GM18520 (cell line): ENCODE results near the gene LSMEM2.
"Not testable (repeated sequence)": the region's sequence is repeated elsewhere in the genome, so short reads cannot be mapped to it uniquely, and the experiment has no call there.

ENCODE experiments used
- ATAC-seq: cut with Tn5 transposase; IDR thresholded peaks from one replicate; pipeline ENCODE4 v1.9.1; 2021; ENCODE audit not compliant: unreplicated experiment

The LSMEM2 gene

GRCh38 chr3:50278880-50279224 lies at the start of gene LSMEM2:
TSS of gene LSMEM2 (plus strand) at chr3:50279087. CDS start at chr3:50279114, 27 bp downstream.
- no peak for ATAC-seq

GRCh38 chr3:50229490-50229889 lies 49.4 kb upstream of the LSMEM2 start:
- ATAC-seq: no peak

- no peak for ATAC-seq
These were observed 48.6 kb upstream of the LSMEM2 start for GRCh38 chr3:50230104-50230793.

DNA sequence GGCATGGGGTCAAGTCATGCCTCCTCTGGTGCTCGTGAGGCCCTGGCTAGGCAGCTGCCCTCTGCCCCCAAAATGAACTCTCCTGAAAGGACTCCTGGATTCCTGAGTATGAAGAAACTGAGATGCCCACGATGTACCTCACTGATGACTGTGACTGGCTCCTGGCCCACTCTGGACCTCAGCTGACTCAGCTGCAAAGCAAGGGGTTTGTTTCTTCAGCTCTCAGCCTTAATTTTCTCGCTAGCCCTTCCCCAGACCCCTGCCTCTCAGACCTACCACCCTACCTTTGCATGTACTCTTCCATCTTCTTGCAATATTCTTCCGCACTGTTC lies 48.1 kb upstream of the LSMEM2 start:
- ATAC-seq: no peak

GRCh38 chr3:50231581-50231980 lies 47.3 kb upstream of the LSMEM2 start:
- no peak for ATAC-seq

- no peak for ATAC-seq
These were observed 46.6 kb upstream of the LSMEM2 start for GRCh38 chr3:50232303-50232702.

GRCh38 chr3:50233176-50233575 lies 45.7 kb upstream of the LSMEM2 start:
- ATAC-seq: no peak

- peak; percentile 93 for ATAC-seq
These were observed 43.0 kb upstream of the LSMEM2 start, which contains the start of gene GNAI2 for GRCh38 chr3:50235716-50236483. TSS of gene GNAI2 (plus strand) at chr3:50236204. CDS start at chr3:50236336, 132 bp downstream.

DNA sequence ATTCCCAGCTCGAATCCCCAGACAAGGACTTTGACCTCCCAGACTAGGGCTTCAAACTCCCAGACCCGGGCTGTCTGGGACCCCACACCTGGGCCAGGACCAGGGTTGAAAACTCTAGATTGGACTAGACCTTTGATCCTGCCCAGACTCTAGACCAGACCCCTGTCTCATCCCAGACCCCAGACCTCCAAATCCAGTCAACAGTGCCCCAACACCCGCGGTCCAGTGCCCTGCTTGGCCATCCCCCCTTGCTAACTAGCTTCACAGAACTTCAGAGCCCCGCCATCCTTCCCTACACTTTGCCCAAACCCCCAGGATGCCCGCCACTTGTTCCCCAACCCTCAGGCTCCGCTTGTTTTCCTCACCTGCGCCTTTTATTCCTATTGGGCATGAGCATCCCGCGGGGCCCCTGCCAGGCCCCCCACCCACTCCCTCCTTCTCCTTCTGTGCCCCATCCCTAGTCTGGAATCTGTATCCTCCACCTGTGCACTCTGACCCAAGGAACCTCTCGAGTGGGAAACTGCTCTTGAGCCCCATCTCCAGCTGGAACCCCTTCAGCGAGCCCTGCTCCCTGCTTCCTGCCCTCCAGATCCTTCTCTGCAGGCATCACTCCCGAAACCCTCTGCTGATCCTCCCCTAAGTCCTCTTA lies 42.3 kb upstream of the LSMEM2 start:
- ATAC-seq: no peak

DNA sequence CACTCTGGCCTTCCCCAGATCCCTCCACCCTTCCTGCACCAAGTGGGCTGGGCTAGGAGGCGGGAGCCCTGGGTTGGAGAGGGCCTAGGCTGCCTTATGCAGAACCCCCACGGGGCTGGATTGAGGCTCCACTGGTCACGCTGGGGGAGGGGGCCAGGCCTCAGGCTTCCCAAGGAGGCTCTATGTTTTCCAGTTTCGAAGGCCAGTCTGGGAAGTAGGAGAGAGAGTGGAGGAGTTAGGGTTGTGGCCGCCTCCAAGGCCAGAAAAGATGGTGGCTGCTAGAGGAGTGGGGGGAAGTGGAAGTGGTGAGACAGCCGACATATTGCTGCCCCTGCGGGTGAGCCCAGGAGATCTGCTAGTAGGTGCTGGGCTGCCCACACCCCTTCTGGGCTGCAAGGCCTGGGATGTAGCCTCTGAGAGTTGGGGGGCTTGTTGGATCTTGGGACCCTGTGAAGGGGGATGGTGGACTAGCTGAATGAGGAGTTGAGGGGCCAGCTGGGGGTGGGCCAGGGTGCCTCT lies 41.7 kb upstream of the LSMEM2 start:
- ATAC-seq: no peak

- ATAC-seq: peak; percentile 28
These were observed 40.9 kb upstream of the LSMEM2 start for GRCh38 chr3:50237754-50238548.

DNA sequence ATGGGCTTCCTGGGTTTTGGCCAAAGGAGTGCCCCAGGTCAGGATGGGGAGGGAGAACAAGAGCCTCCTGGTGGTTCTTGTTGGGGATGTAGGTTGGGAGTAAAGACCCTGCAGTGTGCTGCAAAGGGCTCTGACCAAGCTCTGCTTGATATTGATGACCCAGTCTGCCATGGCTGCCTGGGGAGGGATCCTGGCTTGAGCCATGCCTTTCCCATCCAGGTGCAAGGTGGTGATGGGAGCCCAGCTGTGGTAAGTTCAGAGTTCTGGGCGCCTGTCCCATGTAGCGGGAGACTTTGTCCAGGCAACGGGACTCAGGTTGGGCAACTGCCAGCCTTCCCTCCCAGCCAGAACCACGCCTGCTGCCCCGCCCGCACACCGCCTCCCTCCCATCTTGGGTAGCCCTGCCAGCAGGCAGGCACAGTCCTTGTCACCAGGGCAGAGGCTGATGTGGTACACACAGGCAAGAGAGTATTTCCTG lies 40.3 kb upstream of the LSMEM2 start:
- no peak for ATAC-seq

DNA sequence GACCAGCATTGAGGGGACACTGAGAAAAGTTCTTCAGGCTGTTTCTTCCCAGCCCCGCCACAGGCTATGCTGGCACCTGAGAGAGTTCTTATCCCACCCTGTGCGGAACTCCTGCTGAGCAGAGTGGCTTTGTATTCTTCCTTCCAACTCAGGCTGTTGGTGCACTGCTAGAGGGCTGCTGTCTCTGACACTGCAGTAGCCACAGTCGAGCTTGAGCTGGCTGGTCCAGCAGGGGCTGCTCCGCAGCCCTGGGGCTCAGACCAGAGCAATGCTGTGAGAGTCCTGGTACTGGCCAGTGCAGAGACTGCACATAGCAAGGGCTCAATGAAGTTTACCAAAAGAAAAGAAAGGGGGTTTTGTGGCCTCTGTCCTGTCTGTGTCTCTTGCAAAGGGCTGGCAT lies 39.2 kb upstream of the LSMEM2 start:
- ATAC-seq: no peak

DNA sequence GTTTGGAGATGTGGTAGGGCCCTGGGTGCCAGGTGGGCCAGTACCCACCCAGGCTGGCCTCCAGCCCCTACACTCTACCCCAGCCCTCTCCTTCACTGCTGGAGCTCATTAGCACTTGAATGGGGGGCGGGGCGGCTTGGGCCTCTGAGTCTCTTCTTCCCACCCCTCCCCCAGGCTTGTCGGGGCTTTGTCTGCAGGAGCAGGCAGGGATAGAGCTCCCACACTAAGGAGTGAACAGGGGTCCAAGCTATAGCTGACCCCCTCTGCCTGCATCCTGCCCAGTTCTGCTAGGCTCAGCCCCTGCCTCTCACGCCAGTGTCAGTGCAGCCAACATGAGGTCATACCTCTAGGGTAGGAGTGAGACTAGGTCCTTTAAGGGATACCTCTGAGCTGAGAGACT lies 37.7 kb upstream of the LSMEM2 start:
- no peak for ATAC-seq

GRCh38 chr3:50241713-50242380 lies 37.0 kb upstream of the LSMEM2 start:
- no peak for ATAC-seq

DNA sequence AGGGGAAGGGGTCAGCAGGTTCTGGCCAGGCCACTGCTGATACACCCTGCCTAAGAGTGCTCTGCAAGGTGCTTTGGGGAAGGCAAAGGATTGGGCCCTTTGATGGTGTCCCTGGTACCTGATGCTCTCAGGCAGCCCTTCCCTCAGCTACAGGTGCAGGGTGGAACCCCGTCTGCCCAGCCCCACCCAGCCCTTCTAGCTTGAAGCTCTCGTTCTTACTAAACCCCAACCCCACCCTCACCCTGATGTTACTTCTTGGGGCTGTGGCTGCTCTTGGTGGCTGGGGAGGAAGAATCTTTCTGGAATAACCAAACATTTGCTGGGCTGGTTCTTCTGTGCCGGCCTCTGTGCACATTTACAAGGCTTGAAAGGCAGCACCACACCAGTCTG lies 36.5 kb upstream of the LSMEM2 start:
- no peak for ATAC-seq

DNA sequence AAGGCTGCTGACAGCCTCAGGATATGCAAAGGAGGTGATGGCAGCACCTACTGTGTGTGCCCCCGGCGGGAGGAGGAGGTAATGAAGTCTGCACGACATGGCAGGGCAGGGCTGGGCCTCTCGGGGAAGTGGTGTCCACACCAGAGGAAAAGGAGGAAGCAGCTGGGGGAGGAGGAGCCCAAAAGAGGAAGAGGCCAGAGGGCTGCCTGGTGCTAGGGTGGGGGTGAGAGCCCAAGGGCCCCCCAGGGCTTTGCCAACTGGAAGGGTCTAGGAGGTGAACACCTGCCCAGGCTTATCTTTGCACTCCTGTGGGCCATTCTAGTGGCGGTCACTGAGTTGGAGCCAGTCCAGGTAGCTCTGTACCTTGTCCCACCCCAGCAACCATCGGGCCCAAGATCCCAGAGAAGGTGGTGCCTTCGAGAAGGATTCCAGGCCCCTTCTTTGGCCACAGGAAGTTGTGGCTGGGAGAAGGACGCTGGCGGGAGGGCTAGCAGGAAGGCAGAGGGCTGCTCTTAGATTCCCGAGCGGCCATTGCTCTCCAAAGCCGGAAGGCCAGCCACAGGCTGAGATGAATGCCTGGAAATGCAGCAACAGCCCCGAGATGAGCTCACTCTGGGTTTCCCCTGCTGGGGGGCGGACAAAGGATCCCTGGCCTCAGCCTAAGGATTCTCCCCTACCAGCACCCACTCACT lies 35.9 kb upstream of the LSMEM2 start:
- no peak for ATAC-seq

DNA sequence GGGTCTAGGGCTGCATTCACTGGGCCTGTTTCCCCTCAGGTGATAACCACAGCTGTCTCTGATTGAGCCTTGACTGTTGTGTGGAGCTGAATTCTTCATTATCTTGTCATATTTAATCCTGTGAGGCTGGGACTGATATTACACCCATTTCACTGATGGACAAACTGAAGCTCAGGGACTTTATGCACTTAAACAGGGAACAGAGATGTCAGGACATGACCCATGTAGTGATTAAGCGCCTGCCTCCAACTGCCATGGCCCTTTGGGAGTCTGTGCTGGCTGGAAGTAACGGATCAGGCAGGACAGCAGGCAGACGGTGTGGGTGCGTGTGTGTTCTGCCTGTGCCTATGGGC lies 35.4 kb upstream of the LSMEM2 start:
- no peak for ATAC-seq

GRCh38 chr3:50244813-50245212 lies 34.1 kb upstream of the LSMEM2 start:
- not testable (repeated sequence) for ATAC-seq

GRCh38 chr3:50245251-50245745 lies 33.6 kb upstream of the LSMEM2 start:
- no peak for ATAC-seq
